ENCODE results near the gene C6orf15.

Gene C6orf15

DNA sequence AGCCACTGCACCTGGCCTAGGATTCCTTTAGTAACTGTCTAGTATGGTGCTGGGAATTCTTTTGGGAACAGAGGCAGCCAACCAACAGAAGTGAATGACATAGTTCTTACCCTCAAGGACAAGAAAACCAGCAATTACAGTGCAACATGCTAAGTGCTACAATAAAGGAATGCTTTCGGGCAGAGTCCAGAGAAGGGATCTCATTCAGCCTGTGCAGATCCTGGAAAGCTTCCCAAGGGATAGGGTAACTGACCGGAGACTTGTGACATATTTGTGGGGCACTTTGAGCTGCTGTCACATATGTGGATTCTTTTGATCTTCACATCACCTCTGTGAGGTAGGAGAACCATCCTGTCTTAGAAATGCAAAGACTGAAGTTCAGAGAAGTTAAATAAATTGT lies 46.8 kb downstream of the C6orf15 start:
- Mint-ChIP-seq H3K9me3 (no peaks in the 10 kb centered on the region), H3K36me3 (ENCODE audit: insufficient read depth) (peaks cover 3% of the 10 kb centered on the region), H3K27me3 (peaks cover 0 to 23% of the 10 kb centered on the region in 2 donors), H3K4me3 (no peak overlapping the region), H3K4me1 (ENCODE audit: low read depth in 2 of 2) (no peaks in the 10 kb centered on the region), H3K27ac (no peak overlapping the region)
- ATAC-seq (replicated peaks) (no peak), DNase-seq (no peak)

DNA sequence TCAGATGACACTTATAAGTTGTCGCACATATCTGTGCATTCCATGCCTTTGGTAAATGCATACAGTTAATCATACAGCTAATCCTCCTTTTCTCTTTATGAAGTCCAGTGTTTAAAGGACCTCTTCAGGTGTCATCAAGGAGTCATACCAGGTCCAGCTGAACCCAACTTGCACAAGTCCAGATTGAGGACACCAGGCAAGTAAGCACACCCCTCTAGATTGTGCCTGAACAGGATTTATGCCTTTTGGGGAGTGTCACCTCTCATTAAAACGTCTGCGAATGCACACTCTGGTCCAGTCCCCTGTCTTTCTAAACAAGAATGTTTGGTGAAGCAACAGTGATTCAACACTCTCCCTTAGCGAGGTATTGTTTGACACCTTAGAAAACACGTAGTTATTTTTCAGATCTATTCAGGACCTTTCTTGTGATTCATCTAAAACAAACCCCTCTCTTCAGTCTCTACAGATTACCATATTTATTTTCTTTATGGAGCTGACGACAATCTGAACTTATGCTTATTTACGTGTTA lies 48.4 kb downstream of the C6orf15 start:
- no peak for ATAC-seq (replicated peaks)
- H3K27me3 Mint-ChIP-seq = peaks cover 0 to 23% of the 10 kb centered on the region in 2 donors
- H3K9me3 Mint-ChIP-seq = no peaks in the 10 kb centered on the region
- DNase-seq = no peak
- H3K4me1 Mint-ChIP-seq (ENCODE audit: low read depth in 2 of 2) = no peaks in the 10 kb centered on the region
- H3K4me3 Mint-ChIP-seq = no peak overlapping the region
- H3K36me3 Mint-ChIP-seq (ENCODE audit: insufficient read depth) = peaks cover 3% of the 10 kb centered on the region
- H3K27ac Mint-ChIP-seq = no peak overlapping the region

All from effector memory CD8-positive, alpha-beta T cell (primary cell).